Stimulated activated naive CD8-positive, alpha-beta T cell treated with anti-CD3 and anti-CD28 coated beads, Interleukin-15, amount 100 ng/mL, for 72 hours (primary cell): ENCODE data around the gene FAM217B.
A peak's percentile ranks its signal among the peaks of the same experiment; 100 is the strongest.

Source experiments
- ATAC-seq: fragments of 150-1000 bp; cut with Tn5 transposase; 2 replicates; pipeline ENCODE4 v1.10.0; 2021; ENCODE audit warnings: mild to moderate bottlenecking, moderate library complexity
- DNase-seq, 2 donors: peaks; one replicate each; pipeline ENCODE4 v3.0.0; 2021 to 2022
- H3K27ac Mint-ChIP-seq, 2 donors: one replicate each; pipeline ENCODE4 v1.8.0; 2022; ENCODE audit warnings: mild to moderate bottlenecking in 2 of 2, mixed read lengths in 2 of 2, moderate library complexity in 2 of 2
- H3K27me3 Mint-ChIP-seq: one replicate; pipeline ENCODE4 v1.8.0; 2022; ENCODE audit warnings: mixed read lengths
- H3K4me1 Mint-ChIP-seq: one replicate; pipeline ENCODE4 v1.8.0; 2022; ENCODE audit warnings: mild to moderate bottlenecking, mixed read lengths
- H3K4me3 Mint-ChIP-seq, 2 donors: one replicate each; pipeline ENCODE4 v1.8.0; 2022; ENCODE audit warnings: mild to moderate bottlenecking in 2 of 2, mixed read lengths in 2 of 2, moderate library complexity in 1 of 2
- H3K9me3 Mint-ChIP-seq, 2 donors: one replicate each; pipeline ENCODE4 v1.8.0; 2022; ENCODE audit warnings: mixed read lengths in 2 of 2

FAM217B gene

GRCh38 chr20:59933849-59934585 lies 6.2 kb upstream of the FAM217B start:
- no peak overlapping the region for H3K27ac Mint-ChIP-seq
- H3K27me3 Mint-ChIP-seq, result no peaks in the 10 kb centered on the region
- H3K9me3 Mint-ChIP-seq, result no peaks in the 10 kb centered on the region
- ATAC-seq, result peak; percentile 83
- peak; percentile 83 to 85 for DNase-seq
- peaks cover 20% of the 10 kb centered on the region for H3K4me1 Mint-ChIP-seq
- H3K4me3 Mint-ChIP-seq, result peak overlapping the region; percentile 84

- Mint-ChIP-seq H3K4me3 (no peak overlapping the region), H3K9me3 (no peaks in the 10 kb centered on the region), H3K27ac (no peak overlapping the region), H3K27me3 (no peaks in the 10 kb centered on the region), H3K4me1 (peaks cover 26% of the 10 kb centered on the region)
- no peak for ATAC-seq
- no peak for DNase-seq
These were observed 4.6 kb upstream of the FAM217B start for GRCh38 chr20:59935457-59936185.

- Mint-ChIP-seq H3K9me3 (no peaks in the 10 kb centered on the region), H3K27me3 (no peaks in the 10 kb centered on the region), H3K4me3 (no peak overlapping the region), H3K27ac (no peak overlapping the region), H3K4me1 (peaks cover 33% of the 10 kb centered on the region)
- ATAC-seq (no peak), DNase-seq (no peak)
These were observed 3.8 kb upstream of the FAM217B start for GRCh38 chr20:59936409-59936808.

- H3K27me3 Mint-ChIP-seq, result no peaks in the 10 kb centered on the region
- no peak overlapping the region for H3K27ac Mint-ChIP-seq
- no peaks in the 10 kb centered on the region for H3K9me3 Mint-ChIP-seq
- H3K4me3 Mint-ChIP-seq, result no peak overlapping the region
- DNase-seq (no peak), ATAC-seq (no peak)
- peaks cover 34% of the 10 kb centered on the region for H3K4me1 Mint-ChIP-seq
These were observed 3.0 kb upstream of the FAM217B start for GRCh38 chr20:59937150-59937549.

- Mint-ChIP-seq H3K4me1 (peaks cover 35% of the 10 kb centered on the region), H3K27me3 (no peaks in the 10 kb centered on the region), H3K9me3 (no peaks in the 10 kb centered on the region), H3K27ac (peak overlapping the region in 1 of 2 donors; percentile 72), H3K4me3 (peak overlapping the region; percentile 81 to 83)
- DNase-seq (no peak), ATAC-seq (no peak)
These were observed 2.0 kb upstream of the FAM217B start for GRCh38 chr20:59938221-59938620.

- DNase-seq (no peak), ATAC-seq (no peak)
- peaks cover 35% of the 10 kb centered on the region for H3K4me1 Mint-ChIP-seq
- H3K4me3 Mint-ChIP-seq, result peak overlapping the region; percentile 81 to 83
- peak overlapping the region; percentile 31 to 72 for H3K27ac Mint-ChIP-seq
- no peaks in the 10 kb centered on the region for H3K9me3 Mint-ChIP-seq
- H3K27me3 Mint-ChIP-seq, result no peaks in the 10 kb centered on the region
These were observed 1.5 kb upstream of the FAM217B start for GRCh38 chr20:59938696-59939051.

- peak overlapping the region; percentile 91 to 98 for H3K4me3 Mint-ChIP-seq
- no peaks in the 10 kb centered on the region for H3K9me3 Mint-ChIP-seq
- H3K4me1 Mint-ChIP-seq, result peaks cover 35% of the 10 kb centered on the region
- no peaks in the 10 kb centered on the region for H3K27me3 Mint-ChIP-seq
- DNase-seq (no peak), ATAC-seq (no peak)
- peak overlapping the region in 1 of 2 donors; percentile 21 for H3K27ac Mint-ChIP-seq
These were observed 924 bp upstream of the FAM217B start for GRCh38 chr20:59939052-59939878.

GRCh38 chr20:59939879-59940128 lies 385 bp upstream of the FAM217B start:
- Mint-ChIP-seq H3K4me1 (peaks cover 35% of the 10 kb centered on the region), H3K9me3 (no peaks in the 10 kb centered on the region), H3K4me3 (peak overlapping the region; percentile 91 to 98), H3K27ac (peak overlapping the region; percentile 57 to 94), H3K27me3 (no peaks in the 10 kb centered on the region)
- DNase-seq (no peak), ATAC-seq (peak; percentile 49)

- Mint-ChIP-seq H3K9me3 (no peaks in the 10 kb centered on the region), H3K27me3 (no peaks in the 10 kb centered on the region), H3K27ac (peak overlapping the region; percentile 95 to 98), H3K4me3 (peak overlapping the region; percentile 91 to 98), H3K4me1 (peaks cover 35% of the 10 kb centered on the region)
- peak; percentile 8 for ATAC-seq
- DNase-seq, result no peak
These were observed 736 bp downstream of the FAM217B start for GRCh38 chr20:59940956-59941294.

- H3K4me1 Mint-ChIP-seq, result peaks cover 40% of the 10 kb centered on the region
- no peak overlapping the region for H3K27ac Mint-ChIP-seq
- no peaks in the 10 kb centered on the region for H3K9me3 Mint-ChIP-seq
- ATAC-seq, result no peak
- H3K27me3 Mint-ChIP-seq, result no peaks in the 10 kb centered on the region
- DNase-seq, result no peak
- no peak overlapping the region for H3K4me3 Mint-ChIP-seq
These were observed 2.1 kb downstream of the FAM217B start for GRCh38 chr20:59942245-59942644.

GRCh38 chr20:59944726-59945125 lies 4.5 kb downstream of the FAM217B start:
- no peak for DNase-seq
- no peaks in the 10 kb centered on the region for H3K27me3 Mint-ChIP-seq
- H3K27ac Mint-ChIP-seq, result no peak overlapping the region
- no peak overlapping the region for H3K4me3 Mint-ChIP-seq
- H3K9me3 Mint-ChIP-seq, result no peaks in the 10 kb centered on the region
- H3K4me1 Mint-ChIP-seq, result peaks cover 36% of the 10 kb centered on the region
- no peak for ATAC-seq

- Mint-ChIP-seq H3K4me3 (no peak overlapping the region), H3K27me3 (no peaks in the 10 kb centered on the region), H3K27ac (no peak overlapping the region), H3K4me1 (peaks cover 36% of the 10 kb centered on the region), H3K9me3 (no peaks in the 10 kb centered on the region)
- ATAC-seq (no peak), DNase-seq (no peak)
These were observed 5.0 kb downstream of the FAM217B start for GRCh38 chr20:59945175-59945574.

- peak overlapping the region in 1 of 2 donors; percentile 80 for H3K27ac Mint-ChIP-seq
- no peak for ATAC-seq
- H3K4me3 Mint-ChIP-seq, result no peak overlapping the region
- H3K9me3 Mint-ChIP-seq, result no peaks in the 10 kb centered on the region
- no peaks in the 10 kb centered on the region for H3K27me3 Mint-ChIP-seq
- peaks cover 31% of the 10 kb centered on the region for H3K4me1 Mint-ChIP-seq
- no peak for DNase-seq
These were observed 5.5 kb downstream of the FAM217B start for GRCh38 chr20:59945731-59946130.

- peaks cover 16% of the 10 kb centered on the region for H3K4me1 Mint-ChIP-seq
- ATAC-seq (no peak), DNase-seq (no peak)
- H3K4me3 Mint-ChIP-seq, result no peak overlapping the region
- H3K27ac Mint-ChIP-seq, result no peak overlapping the region
- H3K27me3 Mint-ChIP-seq, result no peaks in the 10 kb centered on the region
- no peaks in the 10 kb centered on the region for H3K9me3 Mint-ChIP-seq
These were observed 7.2 kb downstream of the FAM217B start for GRCh38 chr20:59947376-59947775.

GRCh38 chr20:59948212-59948611 lies 8.0 kb downstream of the FAM217B start:
- H3K27me3 Mint-ChIP-seq, result no peaks in the 10 kb centered on the region
- peaks cover 16% of the 10 kb centered on the region for H3K4me1 Mint-ChIP-seq
- no peak overlapping the region for H3K27ac Mint-ChIP-seq
- no peak for ATAC-seq
- H3K4me3 Mint-ChIP-seq, result peak overlapping the region in 1 of 2 donors; percentile 75
- no peaks in the 10 kb centered on the region for H3K9me3 Mint-ChIP-seq
- DNase-seq, result no peak
